Mucosa of rectum (tissue), 2 donors: ENCODE measurements around the gene RUNX1.

ENCODE experiments used
- H3K27ac ChIP-seq, 2 donors: one replicate each; pipeline ENCODE4 v1.7.0; 2013; ENCODE audit warnings: inconsistent platforms in 2 of 2, low read depth in 2 of 2, low read length in 2 of 2
- H3K27me3 ChIP-seq, 2 donors: one replicate each; pipeline ENCODE4 v1.7.0; 2013; ENCODE audit warnings: low read length in 2 of 2; ENCODE audit not compliant: control insufficient read depth in 2 of 2, insufficient read depth in 2 of 2
- H3K36me3 ChIP-seq, 2 donors: one replicate each; pipeline ENCODE4 v1.7.0; 2013; ENCODE audit warnings: low read length in 2 of 2; ENCODE audit not compliant: control insufficient read depth in 2 of 2, insufficient read depth in 2 of 2
- H3K4me1 ChIP-seq, 2 donors: one replicate each; pipeline ENCODE4 v1.7.0; 2013; ENCODE audit warnings: low read length in 2 of 2, mild to moderate bottlenecking in 1 of 2; ENCODE audit not compliant: control insufficient read depth in 2 of 2, insufficient read depth in 2 of 2
- H3K4me3 ChIP-seq, 2 donors: one replicate each; pipeline ENCODE4 v1.7.0; 2013; ENCODE audit warnings: low read length in 2 of 2
- H3K9ac ChIP-seq, 2 donors: one replicate each; pipeline ENCODE4 v1.7.0; 2013; ENCODE audit warnings: low read length in 2 of 2, low read depth in 1 of 2, mild to moderate bottlenecking in 1 of 2
- H3K9me3 ChIP-seq, 2 donors: one replicate each; pipeline ENCODE4 v1.7.0; 2013; ENCODE audit warnings: low read length in 2 of 2; ENCODE audit not compliant: control insufficient read depth in 2 of 2
- donor health status: healthy.
- donor health status: Normal muscosa, but diverticular disease.

The RUNX1 gene

GRCh38 chr21:34779860-34780259, 269.2 kb downstream of the RUNX1 start:
- Histone ChIP-seq H3K4me1 (no peaks in the 10 kb centered on the region), H3K27me3 (no peaks in the 10 kb centered on the region), H3K36me3 (no peaks in the 10 kb centered on the region), H3K27ac (no peak overlapping the region), H3K9me3 (no peaks in the 10 kb centered on the region), H3K4me3 (no peak overlapping the region), H3K9ac (no peak overlapping the region)

DNA sequence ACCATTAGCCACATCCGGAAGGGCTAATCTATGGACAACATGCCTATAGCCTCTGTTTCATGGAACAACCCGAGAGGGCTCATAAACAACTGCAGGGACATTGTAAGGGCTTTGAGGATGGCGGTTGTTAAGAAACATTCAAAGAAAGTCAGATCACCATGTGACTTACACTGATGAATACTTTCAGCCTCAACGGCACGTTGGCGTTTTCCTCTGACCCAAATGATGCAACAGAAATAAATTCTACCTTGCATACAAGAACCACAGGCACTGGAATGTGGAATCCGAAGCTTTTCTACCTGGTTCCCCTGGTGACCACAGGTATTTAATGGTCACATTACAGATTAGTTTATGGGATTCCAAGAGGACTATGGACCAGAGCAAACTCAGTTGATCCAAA, 273.3 kb downstream of the RUNX1 start:
- Histone ChIP-seq H3K4me3 (no peak overlapping the region), H3K9ac (no peak overlapping the region), H3K27me3 (peaks cover 0 to 1% of the 10 kb centered on the region in 2 donors), H3K36me3 (no peaks in the 10 kb centered on the region), H3K4me1 (no peaks in the 10 kb centered on the region), H3K27ac (no peak overlapping the region), H3K9me3 (no peaks in the 10 kb centered on the region)

- Histone ChIP-seq H3K4me1 (no peaks in the 10 kb centered on the region), H3K9ac (no peak overlapping the region), H3K27me3 (peaks cover 0 to 1% of the 10 kb centered on the region in 2 donors), H3K36me3 (no peaks in the 10 kb centered on the region), H3K4me3 (no peak overlapping the region), H3K9me3 (no peaks in the 10 kb centered on the region), H3K27ac (no peak overlapping the region)
Observed at GRCh38 chr21:34774750-34775149, 274.4 kb downstream of the RUNX1 start.

GRCh38 chr21:34771512-34772028, 277.5 kb downstream of the RUNX1 start:
- Histone ChIP-seq H3K4me3 (no peak overlapping the region), H3K4me1 (no peaks in the 10 kb centered on the region)

GRCh38 chr21:34770576-34770975, 278.5 kb downstream of the RUNX1 start:
- peaks cover 0 to 1% of the 10 kb centered on the region in 2 donors for H3K27me3 ChIP-seq

More at GRCh38 chr21:34771512-34772028, 277.5 kb downstream of the RUNX1 start:
- Histone ChIP-seq H3K36me3 (no peaks in the 10 kb centered on the region), H3K9me3 (no peaks in the 10 kb centered on the region), H3K27ac (no peak overlapping the region), H3K9ac (no peak overlapping the region), H3K27me3 (peaks cover 0 to 1% of the 10 kb centered on the region in 2 donors)

GRCh38 chr21:34768326-34768725, 280.8 kb downstream of the RUNX1 start:
- H3K9me3 ChIP-seq = no peaks in the 10 kb centered on the region
- H3K27ac ChIP-seq = no peak overlapping the region
- no peak overlapping the region for H3K4me3 ChIP-seq
- no peaks in the 10 kb centered on the region for H3K36me3 ChIP-seq
- H3K4me1 ChIP-seq = no peaks in the 10 kb centered on the region
- peaks cover 0 to 1% of the 10 kb centered on the region in 2 donors for H3K27me3 ChIP-seq
- no peak overlapping the region for H3K9ac ChIP-seq

More at GRCh38 chr21:34770576-34770975, 278.5 kb downstream of the RUNX1 start:
- H3K9ac ChIP-seq = no peak overlapping the region
- H3K9me3 ChIP-seq = no peaks in the 10 kb centered on the region
- no peak overlapping the region for H3K4me3 ChIP-seq
- H3K36me3 ChIP-seq = no peaks in the 10 kb centered on the region
- no peaks in the 10 kb centered on the region for H3K4me1 ChIP-seq
- no peak overlapping the region for H3K27ac ChIP-seq

DNA sequence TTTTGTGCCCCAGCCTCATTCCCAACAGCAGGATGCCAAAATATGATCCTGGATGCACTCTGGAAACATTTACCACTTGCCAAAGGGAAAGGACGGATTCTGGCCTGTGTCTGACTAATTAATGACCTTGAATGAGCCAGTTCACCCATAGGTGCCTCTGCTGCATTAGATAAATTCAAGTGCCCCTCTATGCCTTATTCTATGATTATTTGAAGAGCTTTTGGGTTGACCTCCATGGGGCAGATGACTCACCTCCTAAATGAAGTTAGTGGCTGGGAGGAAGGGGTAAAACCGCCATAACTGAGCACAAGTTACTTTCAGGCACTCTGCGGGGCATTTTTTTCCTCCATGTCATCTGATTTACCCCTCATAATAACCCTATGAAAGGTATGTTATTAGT, 282.2 kb downstream of the RUNX1 start:
- no peak overlapping the region for H3K9ac ChIP-seq
- H3K27ac ChIP-seq = no peak overlapping the region
- no peaks in the 10 kb centered on the region for H3K4me1 ChIP-seq
- H3K9me3 ChIP-seq = no peaks in the 10 kb centered on the region
- H3K4me3 ChIP-seq = no peak overlapping the region
- no peaks in the 10 kb centered on the region for H3K36me3 ChIP-seq
- peaks cover 0 to 1% of the 10 kb centered on the region in 2 donors for H3K27me3 ChIP-seq

DNA sequence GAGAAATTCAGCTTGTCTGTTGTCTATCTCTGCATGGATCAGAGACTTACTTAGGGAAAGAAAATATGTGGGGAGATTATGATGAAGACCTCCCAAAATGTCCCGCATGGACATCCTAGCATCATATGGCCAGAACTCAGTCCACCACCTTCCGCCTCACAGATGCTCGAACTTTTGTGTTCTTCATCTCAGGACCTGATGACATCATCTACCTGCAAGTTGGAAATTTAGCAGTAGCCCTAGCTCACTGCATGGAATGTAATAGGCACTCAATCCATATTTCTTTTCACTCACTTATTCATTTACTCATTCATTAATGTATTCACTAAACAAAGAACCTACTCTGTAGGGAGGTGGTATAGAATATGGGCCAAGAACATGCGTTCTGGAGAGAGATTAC, 283.5 kb downstream of the RUNX1 start:
- Histone ChIP-seq H3K4me3 (no peak overlapping the region), H3K9me3 (no peaks in the 10 kb centered on the region)

DNA sequence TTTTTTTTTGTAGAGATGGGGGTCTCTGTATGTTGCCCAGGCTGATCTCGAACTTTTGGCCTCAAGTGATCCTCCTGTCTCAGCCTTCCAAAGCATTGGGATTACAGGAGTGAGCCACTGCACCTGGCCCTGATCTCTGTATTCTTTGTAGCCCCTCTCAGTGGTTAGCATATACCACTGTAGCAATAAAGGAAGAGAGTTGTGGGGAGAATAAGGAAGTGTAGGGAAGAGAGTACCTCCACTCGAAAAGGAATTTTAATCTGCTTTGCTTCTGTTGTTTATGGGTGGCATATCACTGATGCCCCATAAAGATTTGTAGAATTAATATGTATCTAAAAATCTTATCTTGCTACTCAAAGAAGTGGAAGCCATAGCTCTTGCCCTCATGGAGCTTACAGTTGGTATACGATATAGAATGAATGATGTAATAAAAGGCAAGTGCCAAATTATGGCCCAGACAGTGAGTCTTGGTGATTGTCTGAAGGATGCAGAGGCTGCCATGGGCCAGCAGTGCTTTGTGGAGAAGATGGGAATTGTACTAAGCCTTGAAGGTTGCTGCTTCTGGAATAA, 284.3 kb downstream of the RUNX1 start:
- Histone ChIP-seq H3K27me3 (no peaks in the 10 kb centered on the region), H3K9me3 (no peaks in the 10 kb centered on the region), H3K4me3 (no peak overlapping the region), H3K4me1 (no peaks in the 10 kb centered on the region), H3K9ac (no peak overlapping the region), H3K27ac (no peak overlapping the region), H3K36me3 (no peaks in the 10 kb centered on the region)

More for the DNA sequence above, 283.5 kb downstream of the RUNX1 start:
- Histone ChIP-seq H3K27ac (no peak overlapping the region), H3K27me3 (no peaks in the 10 kb centered on the region), H3K9ac (no peak overlapping the region), H3K36me3 (no peaks in the 10 kb centered on the region), H3K4me1 (no peaks in the 10 kb centered on the region)

- Histone ChIP-seq H3K4me1 (no peaks in the 10 kb centered on the region), H3K27me3 (no peaks in the 10 kb centered on the region), H3K9ac (no peak overlapping the region), H3K4me3 (no peak overlapping the region), H3K27ac (no peak overlapping the region), H3K9me3 (no peaks in the 10 kb centered on the region), H3K36me3 (no peaks in the 10 kb centered on the region)
Observed at GRCh38 chr21:34762786-34763185, 286.3 kb downstream of the RUNX1 start.
